ENCODE data around the gene TBC1D16.

The TBC1D16 gene

GRCh38 chr17:79924639-79924976 is 111.1 kb downstream of the TBC1D16 start:
- Mint-ChIP-seq H3K4me1 (peaks cover 18% of the 10 kb centered on the region), H3K4me3 (no peak overlapping the region), H3K9me3 (no peaks in the 10 kb centered on the region), H3K27me3 (peaks cover 4% of the 10 kb centered on the region), H3K36me3 (no peaks in the 10 kb centered on the region), H3K27ac (no peak overlapping the region)
- DNase-seq (ENCODE audit: low spot score in 2 of 2) (no peak), ATAC-seq (ENCODE audit: low read depth) (no peak)

- ATAC-seq (ENCODE audit: low read depth) (no peak), DNase-seq (ENCODE audit: low spot score in 2 of 2) (no peak)
- Mint-ChIP-seq H3K4me1 (peaks cover 18% of the 10 kb centered on the region), H3K27ac (no peak overlapping the region), H3K9me3 (no peaks in the 10 kb centered on the region), H3K27me3 (peaks cover 6% of the 10 kb centered on the region), H3K4me3 (no peak overlapping the region), H3K36me3 (no peaks in the 10 kb centered on the region)
Observed at GRCh38 chr17:79923974-79924638, 111.6 kb downstream of the TBC1D16 start.

GRCh38 chr17:79922798-79923197 is 112.9 kb downstream of the TBC1D16 start:
- H3K4me1 Mint-ChIP-seq, result peaks cover 12% of the 10 kb centered on the region
- H3K27me3 Mint-ChIP-seq, result peaks cover 9% of the 10 kb centered on the region
- no peaks in the 10 kb centered on the region for H3K9me3 Mint-ChIP-seq
- ATAC-seq (ENCODE audit: low read depth), result no peak
- no peak overlapping the region for H3K4me3 Mint-ChIP-seq
- H3K27ac Mint-ChIP-seq, result no peak overlapping the region
- no peaks in the 10 kb centered on the region for H3K36me3 Mint-ChIP-seq
- DNase-seq (ENCODE audit: low spot score in 2 of 2), result no peak

- H3K27me3 Mint-ChIP-seq, result peaks cover 13% of the 10 kb centered on the region
- no peak overlapping the region for H3K4me3 Mint-ChIP-seq
- ATAC-seq (ENCODE audit: low read depth) (no peak), DNase-seq (ENCODE audit: low spot score in 2 of 2) (no peak)
- no peaks in the 10 kb centered on the region for H3K9me3 Mint-ChIP-seq
- peaks cover 12% of the 10 kb centered on the region for H3K4me1 Mint-ChIP-seq
- H3K27ac Mint-ChIP-seq, result no peak overlapping the region
- H3K36me3 Mint-ChIP-seq, result no peaks in the 10 kb centered on the region
Observed at GRCh38 chr17:79922116-79922601, 113.5 kb downstream of the TBC1D16 start.

- H3K9me3 Mint-ChIP-seq, result no peaks in the 10 kb centered on the region
- no peaks in the 10 kb centered on the region for H3K36me3 Mint-ChIP-seq
- H3K27ac Mint-ChIP-seq, result no peak overlapping the region
- ATAC-seq (ENCODE audit: low read depth) (peak; percentile 49), DNase-seq (ENCODE audit: low spot score in 2 of 2) (no peak)
- H3K4me3 Mint-ChIP-seq, result peak overlapping the region; percentile 42
- peaks cover 15% of the 10 kb centered on the region for H3K27me3 Mint-ChIP-seq
- peaks cover 14% of the 10 kb centered on the region for H3K4me1 Mint-ChIP-seq
Observed at GRCh38 chr17:79921411-79922115, 114.1 kb downstream of the TBC1D16 start.

- Mint-ChIP-seq H3K4me1 (peaks cover 15% of the 10 kb centered on the region), H3K27me3 (peaks cover 15% of the 10 kb centered on the region), H3K36me3 (no peaks in the 10 kb centered on the region), H3K4me3 (no peak overlapping the region), H3K27ac (no peak overlapping the region), H3K9me3 (no peaks in the 10 kb centered on the region)
- DNase-seq (ENCODE audit: low spot score in 2 of 2) (no peak), ATAC-seq (ENCODE audit: low read depth) (peak; percentile 21)
Observed at GRCh38 chr17:79920751-79921410, 114.8 kb downstream of the TBC1D16 start.

GRCh38 chr17:79919862-79920720 is 115.6 kb downstream of the TBC1D16 start:
- no peaks in the 10 kb centered on the region for H3K9me3 Mint-ChIP-seq
- H3K27me3 Mint-ChIP-seq, result peaks cover 21% of the 10 kb centered on the region
- peaks cover 18% of the 10 kb centered on the region for H3K4me1 Mint-ChIP-seq
- ATAC-seq (ENCODE audit: low read depth), result no peak
- no peak for DNase-seq (ENCODE audit: low spot score in 2 of 2)
- H3K4me3 Mint-ChIP-seq, result no peak overlapping the region
- no peak overlapping the region for H3K27ac Mint-ChIP-seq
- no peaks in the 10 kb centered on the region for H3K36me3 Mint-ChIP-seq

GRCh38 chr17:79919164-79919585 is 116.5 kb downstream of the TBC1D16 start:
- H3K9me3 Mint-ChIP-seq, result no peaks in the 10 kb centered on the region
- H3K36me3 Mint-ChIP-seq, result no peaks in the 10 kb centered on the region
- no peak overlapping the region for H3K27ac Mint-ChIP-seq
- no peak overlapping the region for H3K4me3 Mint-ChIP-seq
- no peak for DNase-seq (ENCODE audit: low spot score in 2 of 2)
- H3K27me3 Mint-ChIP-seq, result peaks cover 24% of the 10 kb centered on the region
- peaks cover 20% of the 10 kb centered on the region for H3K4me1 Mint-ChIP-seq
- no peak for ATAC-seq (ENCODE audit: low read depth)

GRCh38 chr17:79918581-79919163 is 117.0 kb downstream of the TBC1D16 start:
- no peaks in the 10 kb centered on the region for H3K9me3 Mint-ChIP-seq
- peaks cover 18% of the 10 kb centered on the region for H3K4me1 Mint-ChIP-seq
- no peak overlapping the region for H3K27ac Mint-ChIP-seq
- H3K4me3 Mint-ChIP-seq, result no peak overlapping the region
- ATAC-seq (ENCODE audit: low read depth), result no peak
- H3K36me3 Mint-ChIP-seq, result no peaks in the 10 kb centered on the region
- DNase-seq (ENCODE audit: low spot score in 2 of 2), result no peak
- peaks cover 24% of the 10 kb centered on the region for H3K27me3 Mint-ChIP-seq

- Mint-ChIP-seq H3K27me3 (peaks cover 24% of the 10 kb centered on the region), H3K27ac (no peak overlapping the region), H3K4me3 (no peak overlapping the region), H3K4me1 (peaks cover 15% of the 10 kb centered on the region), H3K36me3 (no peaks in the 10 kb centered on the region), H3K9me3 (no peaks in the 10 kb centered on the region)
- no peak for ATAC-seq (ENCODE audit: low read depth)
- DNase-seq (ENCODE audit: low spot score in 2 of 2), result no peak
Observed at GRCh38 chr17:79917902-79918484, 117.7 kb downstream of the TBC1D16 start.

- Mint-ChIP-seq H3K27ac (no peak overlapping the region), H3K27me3 (peaks cover 24% of the 10 kb centered on the region), H3K4me3 (no peak overlapping the region), H3K36me3 (no peaks in the 10 kb centered on the region), H3K4me1 (peaks cover 15% of the 10 kb centered on the region), H3K9me3 (no peaks in the 10 kb centered on the region)
- DNase-seq (ENCODE audit: low spot score in 2 of 2) (no peak), ATAC-seq (ENCODE audit: low read depth) (no peak)
Observed at GRCh38 chr17:79916991-79917901, 118.4 kb downstream of the TBC1D16 start.

GRCh38 chr17:79916506-79916905 is 119.2 kb downstream of the TBC1D16 start:
- Mint-ChIP-seq H3K36me3 (no peaks in the 10 kb centered on the region), H3K4me3 (no peak overlapping the region), H3K27ac (no peak overlapping the region), H3K9me3 (no peaks in the 10 kb centered on the region), H3K4me1 (peaks cover 12% of the 10 kb centered on the region), H3K27me3 (peaks cover 19% of the 10 kb centered on the region)
- DNase-seq (ENCODE audit: low spot score in 2 of 2) (no peak), ATAC-seq (ENCODE audit: low read depth) (no peak)
